NB4 (cell line): ENCODE measurements around the gene KIAA1549.

Experiments
- DNase-seq: peaks from one replicate; pipeline ENCODE4 v3.0.0; 2010; ENCODE audit warnings: low read depth
- H3K4me3 ChIP-seq: one replicate; pipeline ENCODE4 v1.5.1; 2011; ENCODE audit warnings: mild to moderate bottlenecking, low read depth, low read length, moderate library complexity
- CTCF ChIP-seq: IDR thresholded peaks from one replicate; pipeline ENCODE4 v1.5.1; 2012; ENCODE audit warnings: low read depth, low read length
- MAX ChIP-seq: IDR thresholded peaks from 2 replicates; pipeline ENCODE4 v1.6.1; 2011; ENCODE audit warnings: low read depth, low read length
- MYC ChIP-seq: IDR thresholded peaks from 2 replicates; pipeline ENCODE4 v1.6.1; 2011; ENCODE audit warnings: low read depth, low read length
- POLR2A ChIP-seq: IDR thresholded peaks from 2 replicates; pipeline ENCODE4 v1.6.1; 2011; ENCODE audit warnings: mild to moderate bottlenecking; ENCODE audit not compliant: insufficient read length; ENCODE audit errors: extremely low read depth

KIAA1549 gene

GRCh38 chr7:138898802-138899201 lies 82.4 kb downstream of the KIAA1549 start:
- DNase-seq, result no peak
- TF ChIP-seq MAX, result no peak
- no peak for TF ChIP-seq MYC
- TF ChIP-seq CTCF, result no peak
- TF ChIP-seq POLR2A, result no peak
- no peak overlapping the region for H3K4me3 ChIP-seq

GRCh38 chr7:138898255-138898654 lies 82.9 kb downstream of the KIAA1549 start:
- peak; percentile 88 for DNase-seq
- H3K4me3 ChIP-seq, result no peak overlapping the region
- TF ChIP-seq CTCF (no peak), MAX (no peak), POLR2A (no peak), MYC (no peak)

- no peak for TF ChIP-seq POLR2A
- no peak for TF ChIP-seq CTCF
- no peak for TF ChIP-seq MAX
- TF ChIP-seq MYC, result no peak
- no peak overlapping the region for H3K4me3 ChIP-seq
- no peak for DNase-seq
These were observed 85.5 kb downstream of the KIAA1549 start for GRCh38 chr7:138895679-138896078.

- no peak for TF ChIP-seq MYC
- TF ChIP-seq POLR2A, result no peak
- no peak for TF ChIP-seq CTCF
- no peak for TF ChIP-seq MAX
These were observed 87.9 kb downstream of the KIAA1549 start for GRCh38 chr7:138893258-138893657.

GRCh38 chr7:138892812-138893211 lies 88.4 kb downstream of the KIAA1549 start:
- TF ChIP-seq MAX, result no peak
- TF ChIP-seq CTCF, result no peak
- no peak for TF ChIP-seq POLR2A
- no peak for TF ChIP-seq MYC
- no peak for DNase-seq
- no peak overlapping the region for H3K4me3 ChIP-seq

More at GRCh38 chr7:138893258-138893657, 87.9 kb downstream of the KIAA1549 start:
- DNase-seq, result no peak
- H3K4me3 ChIP-seq, result no peak overlapping the region
